BJ (cell line): ENCODE data around the gene ARMC2. TPM values are rescaled to one million over a fixed set of nuclear protein-coding genes. Genes with fewer than 3 reads are reported as not detected.
"Not testable (repeated sequence)": the region's sequence is repeated elsewhere in the genome, so short reads cannot be mapped to it uniquely, and the experiment has no call there.

Experiments
- CTCF ChIA-PET: fragments of 350-600 bp; formaldehyde crosslinking; extraction: SDS; loops from one replicate; lab custom pipeline; 2021; ENCODE audit warnings: antibody characterized with exemption, inconsistent platforms; lab: Yijun Ruan, JAX
- POLR2A ChIA-PET: fragments of 300-600 bp; sonication (Branson Sonifier 250); formaldehyde crosslinking; extraction: SDS; loops from one replicate; lab custom pipeline; 2021; ENCODE audit warnings: antibody characterized with exemption; lab: Charles Lee
- DNase-seq: peaks from one replicate; pipeline ENCODE4 v3.0.0-alpha.2; 2011; ENCODE audit warnings: low read depth
- H3K27me3 ChIP-seq: 2 replicates; pipeline ENCODE4 v1.6.0; 2011; ENCODE audit warnings: low read length; ENCODE audit not compliant: control insufficient read depth, insufficient read depth
- H3K36me3 ChIP-seq: 2 replicates; pipeline ENCODE4 v1.5.1; 2011; ENCODE audit warnings: low read length; ENCODE audit not compliant: control insufficient read depth, insufficient read depth
- H3K4me3 ChIP-seq: 2 replicates; pipeline ENCODE4 v1.5.1; 2011; ENCODE audit warnings: low read depth, mild to moderate bottlenecking, control low read depth, low read length
- CTCF ChIP-seq: IDR thresholded peaks from 2 replicates; pipeline ENCODE4 v1.5.1; 2011; ENCODE audit warnings: low read depth, mild to moderate bottlenecking, control low read depth, inconsistent platforms, low read length, moderate library complexity; ENCODE audit not compliant: insufficient read depth
- polyA plus RNA-seq: library from polyadenylated mRNA; depleted of rRNA; stranded (reverse); fragments of >200 nt; gene quantifications from 2 replicates; pipeline ENCODE4 v1.2.3, GENCODE V29; 2011

Gene ARMC2
- polyA plus RNA-seq, 1 experiment = 2.4 TPM

- no peaks in the 10 kb centered on the region for H3K36me3 ChIP-seq
- no peak for TF ChIP-seq CTCF
- no peak overlapping the region for H3K4me3 ChIP-seq
- ChIA-PET CTCF (interaction anchor here (1.4 kb wide), 1 partner anchor 9 kb away, joined by 3 read pairs; no protein-coding TSS in a partner anchor), POLR2A (no interaction called here)
- no peaks in the 10 kb centered on the region; the same call in 1 of the 2 replicates for H3K27me3 ChIP-seq
- no peak for DNase-seq
Observed at GRCh38 chr6:108806665-108807064, 41.6 kb upstream of the ARMC2 start.

- DNase-seq = no peak
- no peak for TF ChIP-seq CTCF
- Histone ChIP-seq H3K4me3 (no peak overlapping the region), H3K27me3 (no peaks in the 10 kb centered on the region; the same call in 1 of the 2 replicates), H3K36me3 (no peaks in the 10 kb centered on the region)
- ChIA-PET CTCF (interaction anchor here (0.6 kb wide), 1 partner anchor 25 kb away, joined by 3 read pairs; no protein-coding TSS in a partner anchor), POLR2A (no interaction called here)
Observed at GRCh38 chr6:108807928-108808327, 40.3 kb upstream of the ARMC2 start.

GRCh38 chr6:108809211-108809610, 39.0 kb upstream of the ARMC2 start:
- TF ChIP-seq CTCF = no peak
- ChIA-PET CTCF (no interaction called here), POLR2A (no interaction called here)
- no peak overlapping the region for H3K4me3 ChIP-seq
- no peaks in the 10 kb centered on the region for H3K36me3 ChIP-seq
- no peak for DNase-seq
- no peaks in the 10 kb centered on the region; the same call in 1 of the 2 replicates for H3K27me3 ChIP-seq

GRCh38 chr6:108810057-108810643, 38.1 kb upstream of the ARMC2 start:
- no peak for DNase-seq
- no peak for TF ChIP-seq CTCF
- ChIA-PET POLR2A (no interaction called here), CTCF (interaction anchor here (1.3 kb wide), 1 partner anchor 13 kb away, joined by 3 read pairs; no protein-coding TSS in a partner anchor)
- no peak overlapping the region for H3K4me3 ChIP-seq
- no peaks in the 10 kb centered on the region; the same call in 1 of the 2 replicates for H3K27me3 ChIP-seq
- H3K36me3 ChIP-seq = no peaks in the 10 kb centered on the region

GRCh38 chr6:108811490-108811889, 36.7 kb upstream of the ARMC2 start:
- H3K27me3 ChIP-seq = no peaks in the 10 kb centered on the region; the same call in 1 of the 2 replicates
- H3K36me3 ChIP-seq = no peaks in the 10 kb centered on the region
- ChIA-PET CTCF (interaction anchor here (1.3 kb wide), 1 partner anchor 15 kb away, joined by 3 read pairs; no protein-coding TSS in a partner anchor), POLR2A (no interaction called here)
- DNase-seq = no peak
- TF ChIP-seq CTCF = no peak
- no peak overlapping the region for H3K4me3 ChIP-seq

- CTCF ChIA-PET, H3K27me3 ChIP-seq, DNase-seq, H3K36me3 ChIP-seq, POLR2A ChIA-PET, H3K4me3 ChIP-seq: not testable (repeated sequence)
Observed at GRCh38 chr6:108813218-108813617, 35.0 kb upstream of the ARMC2 start.

- H3K4me3 ChIP-seq, DNase-seq, H3K27me3 ChIP-seq, POLR2A ChIA-PET, H3K36me3 ChIP-seq: not testable (repeated sequence)
- CTCF ChIA-PET = interaction anchor here (1.5 kb wide), 1 partner anchor 11 kb away, joined by 3 read pairs; no protein-coding TSS in a partner anchor
Observed at GRCh38 chr6:108817276-108817675, 30.9 kb upstream of the ARMC2 start.
